ENCODE results near the gene L3MBTL4.
"Not testable (repeated sequence)": the region's sequence is repeated elsewhere in the genome, so short reads cannot be mapped to it uniquely, and the experiment has no call there.

Gene L3MBTL4

GRCh38 chr18:6406910-6407470 lies 7.7 kb downstream of the L3MBTL4 start:
- no peak for DNase-seq (ENCODE audit: low read depth in 2 of 2)

GRCh38 chr18:6406075-6406909 lies 8.4 kb downstream of the L3MBTL4 start:
- no peak for DNase-seq (ENCODE audit: low read depth in 2 of 2)

GRCh38 chr18:6405237-6406074 lies 9.3 kb downstream of the L3MBTL4 start:
- no peak for DNase-seq (ENCODE audit: low read depth in 2 of 2)

DNA sequence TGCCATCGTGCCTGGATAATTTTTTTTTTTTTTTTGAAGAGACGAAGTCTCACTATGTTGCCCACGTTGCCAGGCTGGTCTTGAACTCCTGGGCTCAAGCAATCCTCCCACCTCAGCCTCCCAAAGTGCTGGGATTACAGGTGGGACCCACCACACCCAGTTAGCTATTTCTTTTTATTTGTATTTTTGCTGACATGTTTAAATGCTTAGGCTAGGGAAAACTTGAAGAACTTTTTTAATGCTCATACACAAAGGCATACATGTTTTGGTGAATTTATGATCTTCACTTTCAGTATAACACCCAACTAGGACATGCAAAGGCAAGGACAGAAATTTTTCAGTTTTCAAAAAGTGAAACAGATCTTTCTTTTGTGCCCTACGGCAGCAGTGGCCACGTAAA lies 9.9 kb downstream of the L3MBTL4 start:
- DNase-seq (ENCODE audit: low read depth in 2 of 2): no peak

DNA sequence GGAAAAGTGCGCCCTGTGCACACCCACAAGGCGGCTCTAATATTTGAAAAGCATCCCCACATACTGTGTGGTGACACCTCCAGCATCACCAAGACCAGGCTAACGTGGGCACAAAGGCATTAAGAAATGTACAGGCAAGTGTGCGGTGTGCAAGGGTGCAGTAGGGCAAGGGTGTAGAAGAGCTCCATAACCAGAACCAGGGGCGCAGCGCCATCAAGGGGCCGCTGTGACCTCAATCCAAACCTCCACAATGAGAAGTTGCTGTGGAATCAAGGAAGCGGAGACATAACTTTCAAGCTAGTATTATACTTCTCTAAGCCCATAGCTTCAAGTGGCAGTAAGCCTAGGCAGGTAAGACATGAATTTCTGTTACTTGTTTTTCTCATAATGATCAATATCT lies 13.0 kb downstream of the L3MBTL4 start:
- no peak for DNase-seq (ENCODE audit: low read depth in 2 of 2)

DNA sequence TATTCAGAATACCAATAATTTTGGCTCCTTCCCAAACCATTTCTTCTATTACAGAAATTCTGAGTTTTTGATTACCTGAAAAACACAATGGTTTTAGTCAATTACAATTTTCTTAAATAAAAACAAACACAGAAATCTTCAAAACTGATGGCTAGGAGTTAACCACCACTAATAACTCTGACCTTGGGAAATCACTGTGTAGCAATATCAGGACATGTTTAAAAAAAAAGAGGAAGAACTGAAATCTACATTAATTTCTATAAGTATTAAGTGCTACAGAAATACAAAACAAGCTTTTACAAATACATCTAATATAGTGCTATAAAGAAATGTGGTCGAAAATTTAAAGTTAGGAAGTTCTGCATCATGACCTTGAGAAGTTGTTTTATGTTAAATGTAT lies 14.9 kb downstream of the L3MBTL4 start:
- no peak for DNase-seq (ENCODE audit: low read depth in 2 of 2)

- DNase-seq (ENCODE audit: low read depth in 2 of 2): no peak
Measured at GRCh38 chr18:6397931-6398566, 16.7 kb downstream of the L3MBTL4 start.

DNA sequence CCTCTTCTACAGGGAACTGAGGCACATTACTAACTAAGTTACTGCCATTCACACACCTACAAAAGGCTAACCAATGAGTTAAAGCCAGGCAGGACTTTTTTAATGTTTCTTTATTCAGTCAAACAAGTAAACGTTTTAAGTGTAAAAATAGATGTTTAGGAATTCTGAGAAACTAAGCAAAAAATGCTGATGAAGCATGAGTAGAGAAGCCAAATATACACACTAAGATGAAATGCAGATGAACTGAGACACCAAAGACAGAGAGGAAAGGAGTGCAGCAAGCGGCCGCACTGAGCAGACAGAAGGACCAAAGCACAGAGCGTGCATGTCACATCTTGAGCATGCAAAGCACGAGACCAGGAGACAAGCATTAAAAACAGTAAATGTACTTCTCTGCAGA lies 17.9 kb downstream of the L3MBTL4 start:
- DNase-seq (ENCODE audit: low read depth in 2 of 2): no peak

GRCh38 chr18:6396276-6396675 lies 18.4 kb downstream of the L3MBTL4 start:
- no peak for DNase-seq (ENCODE audit: low read depth in 2 of 2)

GRCh38 chr18:6389005-6389404 lies 25.7 kb downstream of the L3MBTL4 start:
- no peak for DNase-seq (ENCODE audit: low read depth in 2 of 2)

DNA sequence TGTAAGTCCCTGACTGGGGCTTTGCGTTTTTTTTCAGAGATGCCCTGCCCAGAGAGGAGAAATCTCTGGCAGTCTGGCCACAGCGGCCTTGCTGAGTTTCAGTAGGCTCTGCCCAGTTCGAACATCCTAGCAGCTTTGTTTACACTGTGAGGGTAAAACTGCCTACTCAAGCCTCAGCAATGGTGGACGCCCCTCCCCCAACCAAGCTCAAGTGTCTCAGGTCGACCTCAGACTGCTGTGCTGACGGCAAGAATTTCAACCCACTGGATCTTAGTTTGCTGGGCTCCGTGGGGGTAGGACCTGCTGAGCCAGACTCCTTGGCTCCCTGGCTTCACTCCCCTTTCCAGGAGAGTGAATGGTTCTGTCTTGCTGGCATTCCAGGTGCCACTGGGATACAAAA lies 31.7 kb downstream of the L3MBTL4 start:
- no peak for DNase-seq (ENCODE audit: low read depth in 2 of 2)

GRCh38 chr18:6377473-6377872 lies 37.2 kb downstream of the L3MBTL4 start:
- DNase-seq (ENCODE audit: low read depth in 2 of 2): not testable (repeated sequence)

- DNase-seq (ENCODE audit: low read depth in 2 of 2): no peak
Measured at GRCh38 chr18:6376433-6377229, 38.1 kb downstream of the L3MBTL4 start.

DNA sequence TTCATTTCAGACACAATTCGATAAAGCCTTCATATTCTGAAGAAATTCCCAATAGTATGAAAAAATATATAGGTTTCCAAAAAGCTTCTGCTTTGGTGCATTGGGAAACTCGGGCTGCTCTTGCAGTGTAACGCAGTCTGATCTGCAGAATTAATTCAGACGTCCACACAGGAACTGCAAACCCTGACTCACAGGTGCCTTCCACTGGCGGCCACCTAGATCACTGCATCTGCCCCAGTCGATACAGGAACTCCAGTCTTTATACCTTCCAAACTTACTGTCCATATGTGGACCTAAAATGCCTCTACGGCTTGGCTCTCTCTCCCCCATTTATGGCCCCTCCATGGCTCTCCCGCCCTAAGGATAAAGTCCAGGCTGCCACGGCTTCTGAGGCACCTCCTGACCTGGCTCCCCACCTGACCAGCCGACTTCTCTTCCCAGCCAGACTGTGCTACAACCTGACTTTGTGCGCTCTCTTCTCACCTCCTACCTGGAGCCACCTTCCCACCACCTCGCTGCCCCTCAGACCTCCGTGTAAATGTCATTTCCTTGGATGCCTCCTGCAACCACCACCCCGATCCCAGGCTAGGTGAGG lies 39.7 kb downstream of the L3MBTL4 start:
- DNase-seq (ENCODE audit: low read depth in 2 of 2): no peak

DNA sequence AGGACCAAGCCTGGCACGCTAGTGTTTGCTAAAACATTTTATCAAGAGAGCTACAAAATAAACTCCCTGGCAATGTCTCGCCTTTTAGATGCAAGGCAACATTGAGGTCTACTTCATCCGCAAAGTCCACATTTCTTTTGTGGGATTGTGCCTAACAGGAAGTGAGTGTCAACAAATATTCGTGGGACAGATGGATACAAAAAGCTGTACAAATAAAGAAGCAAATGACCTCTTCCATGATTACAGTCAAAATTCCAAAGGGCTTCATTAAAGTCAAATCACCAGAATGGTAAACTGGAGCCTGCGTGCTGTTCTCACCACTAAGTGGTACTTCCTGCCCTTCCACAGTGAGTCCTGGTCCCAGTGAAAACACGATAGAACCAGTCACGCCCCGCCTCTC lies 40.4 kb downstream of the L3MBTL4 start:
- DNase-seq (ENCODE audit: low read depth in 2 of 2): no peak

- DNase-seq (ENCODE audit: low read depth in 2 of 2): no peak
Measured at GRCh38 chr18:6373187-6373586, 41.5 kb downstream of the L3MBTL4 start.

GRCh38 chr18:6370886-6371635 lies 43.6 kb downstream of the L3MBTL4 start:
- no peak for DNase-seq (ENCODE audit: low read depth in 2 of 2)

DNA sequence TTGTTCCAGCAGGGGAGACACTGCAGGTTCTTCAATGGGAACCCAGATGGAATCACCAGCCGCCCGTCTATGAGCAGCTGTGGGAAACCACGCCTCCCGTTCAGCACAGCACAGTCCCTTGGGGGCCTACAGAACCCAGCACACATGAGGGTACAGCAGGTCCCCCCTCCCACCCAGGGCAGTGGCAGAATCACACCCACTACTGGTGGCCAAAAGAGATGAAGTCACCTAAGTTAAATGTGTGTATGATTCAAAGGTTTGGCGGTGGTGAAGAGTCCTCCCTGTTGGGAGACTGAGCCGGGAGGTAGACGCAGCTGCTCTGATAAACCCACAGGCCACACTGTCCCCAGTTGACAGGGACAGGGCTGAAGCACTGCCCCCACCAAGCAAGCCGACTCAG lies 44.3 kb downstream of the L3MBTL4 start:
- DNase-seq (ENCODE audit: low read depth in 2 of 2): no peak

GRCh38 chr18:6368017-6368416 lies 46.7 kb downstream of the L3MBTL4 start:
- DNase-seq (ENCODE audit: low read depth in 2 of 2): no peak

- DNase-seq (ENCODE audit: low read depth in 2 of 2): no peak
Measured at GRCh38 chr18:6367208-6367607, 47.5 kb downstream of the L3MBTL4 start.

Measured in activated CD4-positive, alpha-beta T cell treated with anti-CD3 and anti-CD28 coated beads for 24 hours (primary cell).